Mammary epithelial cell (primary cell): Measurements from ENCODE around the gene ZBTB9.

Experiments used
- EZH2 ChIP-seq: IDR thresholded peaks from 2 replicates; pipeline ENCODE4 v1.6.1; 2012; ENCODE audit warnings: low read length, inconsistent platforms, borderline replicate concordance
- TF ChIP-seq, protein P1 (sequence below), 2 donors: IDR thresholded peaks in 1 of 2; conservative IDR thresholded peaks in 1 of 2; 2 replicates each; pipeline ENCODE4 v1.5.1; 2011 to 2012; ENCODE audit warnings: inconsistent platforms in 2 of 2, low read length in 2 of 2, mild to moderate bottlenecking in 2 of 2, control low read depth in 1 of 2, low read depth in 1 of 2; ENCODE audit not compliant: insufficient read depth in 1 of 2; ENCODE audit errors: extremely low read depth in 1 of 2

- TF ChIP-seq, protein P1, sequence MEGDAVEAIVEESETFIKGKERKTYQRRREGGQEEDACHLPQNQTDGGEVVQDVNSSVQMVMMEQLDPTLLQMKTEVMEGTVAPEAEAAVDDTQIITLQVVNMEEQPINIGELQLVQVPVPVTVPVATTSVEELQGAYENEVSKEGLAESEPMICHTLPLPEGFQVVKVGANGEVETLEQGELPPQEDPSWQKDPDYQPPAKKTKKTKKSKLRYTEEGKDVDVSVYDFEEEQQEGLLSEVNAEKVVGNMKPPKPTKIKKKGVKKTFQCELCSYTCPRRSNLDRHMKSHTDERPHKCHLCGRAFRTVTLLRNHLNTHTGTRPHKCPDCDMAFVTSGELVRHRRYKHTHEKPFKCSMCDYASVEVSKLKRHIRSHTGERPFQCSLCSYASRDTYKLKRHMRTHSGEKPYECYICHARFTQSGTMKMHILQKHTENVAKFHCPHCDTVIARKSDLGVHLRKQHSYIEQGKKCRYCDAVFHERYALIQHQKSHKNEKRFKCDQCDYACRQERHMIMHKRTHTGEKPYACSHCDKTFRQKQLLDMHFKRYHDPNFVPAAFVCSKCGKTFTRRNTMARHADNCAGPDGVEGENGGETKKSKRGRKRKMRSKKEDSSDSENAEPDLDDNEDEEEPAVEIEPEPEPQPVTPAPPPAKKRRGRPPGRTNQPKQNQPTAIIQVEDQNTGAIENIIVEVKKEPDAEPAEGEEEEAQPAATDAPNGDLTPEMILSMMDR (conservative IDR thresholded peaks at IDR 0.05 in 1 of 2, IDR thresholded peaks at IDR 0.05 in 1 of 2; ENCODE audit: extremely low read depth in 1 of 2, insufficient read depth in 1 of 2, low read depth in 1 of 2, low read length in 2 of 2): no peak
- no peak for TF ChIP-seq EZH2
Observed at GRCh38 chr6:33430991-33431879, 23.1 kb upstream of the ZBTB9 start.
